ENCODE measurements around the gene TYK2. TPM values are rescaled to one million over a fixed set of nuclear protein-coding genes. Genes with fewer than 3 reads are reported as not detected.
A peak's percentile ranks its signal among the peaks of the same experiment; 100 is the strongest.

TYK2 gene
- total and polyA plus RNA-seq, 9 of the 15 experiments (the other 6 are each of a cell fraction or from before 2014, with no cell fraction given) = 15.0 to 182 (median 85.9) TPM

GRCh38 chr19:10368101-10368803 is 12.1 kb downstream of the TYK2 start:
- no peak overlapping the region for H2AFZ ChIP-seq (ENCODE audit: low read depth, low read length)
- H3K36me3 ChIP-seq (ENCODE audit: control insufficient read depth, insufficient read depth, low read length) = peaks cover 77% of the 10 kb centered on the region
- CTCF ChIA-PET (ENCODE audit: low intra/inter-chr PET ratio) = interaction anchor here (0.5 kb wide), 1 partner anchor 677 kb away, joined by 3 read pairs; no protein-coding TSS in a partner anchor
- ATAC-seq (peak; percentile 57; the same call in 1 of the 3 replicates), FAIRE-seq (peak; percentile 19), DNase-seq (ENCODE audit: extremely low read depth in 1 of 4, low spot score in 3 of 4) (peak in 1 of 4 experiments; percentile 17)
- no peaks in the 10 kb centered on the region for H3K9me3 ChIP-seq (replicated peaks; ENCODE audit: control insufficient read depth, insufficient read depth, low read depth, low read length)
- no peak overlapping the region for H3K4me2 ChIP-seq (ENCODE audit: insufficient read depth, low read length)
- POLR2A ChIA-PET = interaction anchor here (0.6 to 1.8 kb wide), 3 partner anchors 11 to 69 kb away, joined by 3 to 9 read pairs (median 3); partner anchors contain the start of gene TYK2
- H3K79me2 ChIP-seq (ENCODE audit: control insufficient read depth, insufficient read depth, low read length) = no peaks in the 10 kb centered on the region
- H3K4me3 ChIP-seq = no peak overlapping the region
- BruUV-seq (replicated peaks) = no TSS peak
- H3K9ac ChIP-seq (ENCODE audit: insufficient read depth in 1 of 2, low read depth in 2 of 2, low read length in 2 of 2) = no peak overlapping the region
- TF ChIP-seq E4F1 (CRISPR knock-in tag; IDR thresholded peaks at IDR 0.05; ENCODE audit: borderline replicate concordance) = no peak
- TF ChIP-seq CHD4 (IDR thresholded peaks at IDR 0.05; ENCODE audit: insufficient read depth, insufficient replicate concordance, low read depth, low read length, poor library complexity, severe bottlenecking) = no peak
- peak; percentile 74 for TF ChIP-seq HCFC1 (IDR thresholded peaks at IDR 0.05; ENCODE audit: low read depth, low read length)
- peak; percentile 30 to 38; a peak in 2 of 4 replicates for TF ChIP-seq SIX5 (IDR thresholded peaks at IDR 0.05; ENCODE audit: borderline replicate concordance in 1 of 2, insufficient read depth in 1 of 2, low read depth in 1 of 2, low read length in 2 of 2)
- TF ChIP-seq PHF21A (IDR thresholded peaks at IDR 0.05; ENCODE audit: borderline replicate concordance, low read depth) = no peak
- TF ChIP-seq ZNF143 (CRISPR knock-in tag; IDR thresholded peaks at IDR 0.05) = peak; percentile 69
- TF ChIP-seq, protein P1, sequence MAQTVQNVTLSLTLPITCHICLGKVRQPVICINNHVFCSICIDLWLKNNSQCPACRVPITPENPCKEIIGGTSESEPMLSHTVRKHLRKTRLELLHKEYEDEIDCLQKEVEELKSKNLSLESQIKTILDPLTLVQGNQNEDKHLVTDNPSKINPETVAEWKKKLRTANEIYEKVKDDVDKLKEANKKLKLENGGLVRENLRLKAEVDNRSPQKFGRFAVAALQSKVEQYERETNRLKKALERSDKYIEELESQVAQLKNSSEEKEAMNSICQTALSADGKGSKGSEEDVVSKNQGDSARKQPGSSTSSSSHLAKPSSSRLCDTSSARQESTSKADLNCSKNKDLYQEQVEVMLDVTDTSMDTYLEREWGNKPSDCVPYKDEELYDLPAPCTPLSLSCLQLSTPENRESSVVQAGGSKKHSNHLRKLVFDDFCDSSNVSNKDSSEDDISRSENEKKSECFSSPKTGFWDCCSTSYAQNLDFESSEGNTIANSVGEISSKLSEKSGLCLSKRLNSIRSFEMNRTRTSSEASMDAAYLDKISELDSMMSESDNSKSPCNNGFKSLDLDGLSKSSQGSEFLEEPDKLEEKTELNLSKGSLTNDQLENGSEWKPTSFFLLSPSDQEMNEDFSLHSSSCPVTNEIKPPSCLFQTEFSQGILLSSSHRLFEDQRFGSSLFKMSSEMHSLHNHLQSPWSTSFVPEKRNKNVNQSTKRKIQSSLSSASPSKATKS (CRISPR knock-in tag; IDR thresholded peaks at IDR 0.05) = no peak
- no peaks in the 10 kb centered on the region for H4K20me1 ChIP-seq (replicated peaks; ENCODE audit: control insufficient read depth, insufficient read depth, low read length)
- in situ Hi-C loops (cut with MboI) (no loop called here), intact Hi-C loops (cut with micrococcal nuclease) (no loop called here)
- no peaks in the 10 kb centered on the region for H3K27me3 ChIP-seq (ENCODE audit: control insufficient read depth in 2 of 2, insufficient read depth in 2 of 2, low read length in 2 of 2)
- H3K4me1 ChIP-seq (replicated peaks in 1 of 2; ENCODE audit: control insufficient read depth in 2 of 2, insufficient read depth in 2 of 2, low read length in 2 of 2) = peaks cover 0 to 4% of the 10 kb centered on the region in 2 experiments; a peak in 1 of 5 replicates
- H3K9me1 ChIP-seq (ENCODE audit: control insufficient read depth, insufficient read depth, low read length) = no peaks in the 10 kb centered on the region
- no peak overlapping the region for H3K27ac ChIP-seq (ENCODE audit: extremely low read depth, low read depth, low read length)
- 94% methylated on average over 12 of the region's 15 CpGs for WGBS (ENCODE audit: insufficient coverage, low coverage, missing lambda C conversion rate)

All from K562 (cell line).